T-helper 1 cell treated with Interleukin-12 subunit alpha and Interleukin-12 subunit beta and Interleukin-4 antibody, amounts not matched to agents 30 ng/mL and 1 ng/mL, for 36 hours (primary cell): ENCODE results near the gene DNAJC17. TPM values are rescaled to one million over a fixed set of nuclear protein-coding genes. Genes with fewer than 3 reads are reported as not detected.

Experiments used
- intact Hi-C: fragments of 100-400 bp; cut with micrococcal nuclease; formaldehyde crosslinking; loops from one replicate; pipeline ENCODE4 v1.15.1; 2024
- total RNA-seq: library from RNA; stranded (reverse); gene quantifications from 2 replicates; pipeline ENCODE4 v1.2.3, GENCODE V29; 2022

The DNAJC17 gene
- total RNA-seq, 1 donor from 2014 or later, result 40.1 TPM

- intact Hi-C loops, result loop anchor here (1.0 to 5.0 kb wide), 5 partner anchors 11 to 177 kb away; partner anchors contain the start of genes CCDC32, RAD51, RMDN3 and RPUSD2
Observed at GRCh38 chr15:40744815-40745152, 62.5 kb downstream of the DNAJC17 start.

GRCh38 chr15:40743921-40744814 is 63.1 kb downstream of the DNAJC17 start:
- intact Hi-C loops, result loop anchor here (1.0 to 5.0 kb wide), 5 partner anchors 11 to 177 kb away; partner anchors contain the start of genes CCDC32, RAD51, RMDN3 and RPUSD2

- intact Hi-C loops, result loop anchor here (5.0 kb wide), 1 partner anchor 176 kb away; the partner anchor contains the start of genes CCDC32 and RPUSD2
Observed at GRCh38 chr15:40743485-40743901, 63.8 kb downstream of the DNAJC17 start.

- intact Hi-C loops, result loop anchor here (5.0 kb wide), 1 partner anchor 173 kb away; the partner anchor contains the start of genes CCDC32 and RPUSD2
Observed at GRCh38 chr15:40739854-40740253, 67.4 kb downstream of the DNAJC17 start.

GRCh38 chr15:40739047-40739446 is 68.2 kb downstream of the DNAJC17 start:
- intact Hi-C loops, result no loop called here

- intact Hi-C loops, result no loop called here
Observed at GRCh38 chr15:40737048-40737447, 70.2 kb downstream of the DNAJC17 start.

GRCh38 chr15:40736575-40736974 is 70.7 kb downstream of the DNAJC17 start:
- intact Hi-C loops, result no loop called here

GRCh38 chr15:40731034-40731433 is 76.2 kb downstream of the DNAJC17 start:
- intact Hi-C loops, result no loop called here

GRCh38 chr15:40723919-40724318 is 83.4 kb downstream of the DNAJC17 start:
- intact Hi-C loops, result no loop called here

GRCh38 chr15:40722934-40723333 is 84.3 kb downstream of the DNAJC17 start:
- intact Hi-C loops, result no loop called here

GRCh38 chr15:40722354-40722753 is 84.9 kb downstream of the DNAJC17 start:
- intact Hi-C loops, result no loop called here

GRCh38 chr15:40721701-40722100 is 85.6 kb downstream of the DNAJC17 start:
- intact Hi-C loops, result no loop called here

GRCh38 chr15:40716165-40716564 is 91.1 kb downstream of the DNAJC17 start:
- intact Hi-C loops, result no loop called here

Other genes starting within 250 kb of the DNAJC17 start
- gene CCDC32, start 242.4 kb downstream of the DNAJC17 start, total RNA-seq, result 34.9 and 37.1 TPM in 2 replicates
- gene RPUSD2, start 238.2 kb downstream of the DNAJC17 start, total RNA-seq, result 11.8 and 13.0 TPM in 2 replicates
- gene KNL1, start 213.2 kb downstream of the DNAJC17 start, total RNA-seq, result 36.6 and 43.4 TPM in 2 replicates
- 47.7 and 51.4 TPM in 2 replicates for gene RAD51, start 112.3 kb downstream of the DNAJC17 start, total RNA-seq
- 37.2 and 37.7 TPM in 2 replicates for gene RMDN3, start 52.2 kb downstream of the DNAJC17 start, total RNA-seq
- 28.4 and 29.1 TPM in 2 replicates for gene GCHFR, start 43.4 kb downstream of the DNAJC17 start, total RNA-seq
- gene C15orf62, start 37.5 kb downstream of the DNAJC17 start, total RNA-seq, result 0.56 and 0.63 TPM in 2 replicates
- 33.8 and 34.4 TPM in 2 replicates for gene ZFYVE19, start 384 bp downstream of the DNAJC17 start, total RNA-seq
- not detected in 2 replicates for gene PPP1R14D, start 21.2 kb upstream of the DNAJC17 start, total RNA-seq
- 4.5 and 4.7 TPM in 2 replicates for gene SPINT1, start 36.6 kb upstream of the DNAJC17 start, total RNA-seq
- 0.37 and 0.78 TPM in 2 replicates for gene RHOV, start 66.8 kb upstream of the DNAJC17 start, total RNA-seq
- gene VPS18, start 87.0 kb upstream of the DNAJC17 start, total RNA-seq, result 21.9 and 23.2 TPM in 2 replicates
- not detected in 2 replicates for gene DLL4, start 121.9 kb upstream of the DNAJC17 start, total RNA-seq
- gene CHAC1, start 146.0 kb upstream of the DNAJC17 start, total RNA-seq, result 6.7 and 8.2 TPM in 2 replicates